Medulla oblongata (tissue), 1 donor: ENCODE data around the gene SENP3.

Experiments
- DNase-seq: peaks from one replicate; pipeline ENCODE4 v3.0.0-alpha.2; 2015; ENCODE audit errors: extremely low spot score

The SENP3 gene

GRCh38 chr17:7556627-7557026 lies 5.1 kb upstream of the SENP3 start:
- no peak for DNase-seq

GRCh38 chr17:7557147-7557764 lies 4.5 kb upstream of the SENP3 start:
- no peak for DNase-seq

- DNase-seq = peak; percentile 90
Observed at GRCh38 chr17:7557775-7558543, 3.8 kb upstream of the SENP3 start.

GRCh38 chr17:7558544-7559319 lies 3.0 kb upstream of the SENP3 start, which contains the start of gene TNFSF13:
Gene TNFSF13, plus strand, starts transcription at chr17:7558750. Its CDS starts 290 bp downstream, at chr17:7559040.
- DNase-seq = peak; percentile 56

- no peak for DNase-seq
Observed at GRCh38 chr17:7559320-7560171, 2.2 kb upstream of the SENP3 start.

- peak; percentile 44 for DNase-seq
Observed at GRCh38 chr17:7560172-7561027, 1.3 kb upstream of the SENP3 start.

GRCh38 chr17:7561028-7561575 lies 617 bp upstream of the SENP3 start:
- peak; percentile 89 for DNase-seq

- DNase-seq = no peak
Observed at GRCh38 chr17:7562208-7562605, 488 bp downstream of the SENP3 start.

- no peak for DNase-seq
Observed at GRCh38 chr17:7563115-7563869, 1.6 kb downstream of the SENP3 start.

- no peak for DNase-seq
Observed at GRCh38 chr17:7569571-7569970, 7.9 kb downstream of the SENP3 start.

GRCh38 chr17:7570351-7570750 lies 8.6 kb downstream of the SENP3 start:
- DNase-seq = no peak

GRCh38 chr17:7572338-7572587 lies 10.5 kb downstream of the SENP3 start:
- no peak for DNase-seq

- DNase-seq = peak; percentile 99
Observed at GRCh38 chr17:7572588-7573323, 11.0 kb downstream of the SENP3 start.

GRCh38 chr17:7573324-7574080 lies 11.8 kb downstream of the SENP3 start:
- DNase-seq = peak; percentile 94

GRCh38 chr17:7574176-7574953 lies 12.6 kb downstream of the SENP3 start:
- no peak for DNase-seq

- no peak for DNase-seq
Observed at GRCh38 chr17:7575481-7575883, 13.8 kb downstream of the SENP3 start.

- no peak for DNase-seq
Observed at GRCh38 chr17:7575959-7576358, 14.2 kb downstream of the SENP3 start.
